ENCODE measurements around the gene NFKBIB.

- TF ChIP-seq CTCF (IDR thresholded peaks at IDR 0.05) (no peak), POLR2A (IDR thresholded peaks at IDR 0.05) (no peak)
Measured at GRCh38 chr19:38941979-38942378, 42.2 kb downstream of the NFKBIB start.

Measured in uterus (tissue), 2 donors.